DMS53 (cell line): ENCODE data around the gene KATNAL1.

Experiments
- DNase-seq: peaks from one replicate; lab custom pipeline; 2025; lab: John Stamatoyannopoulos, UW

Gene KATNAL1

DNA sequence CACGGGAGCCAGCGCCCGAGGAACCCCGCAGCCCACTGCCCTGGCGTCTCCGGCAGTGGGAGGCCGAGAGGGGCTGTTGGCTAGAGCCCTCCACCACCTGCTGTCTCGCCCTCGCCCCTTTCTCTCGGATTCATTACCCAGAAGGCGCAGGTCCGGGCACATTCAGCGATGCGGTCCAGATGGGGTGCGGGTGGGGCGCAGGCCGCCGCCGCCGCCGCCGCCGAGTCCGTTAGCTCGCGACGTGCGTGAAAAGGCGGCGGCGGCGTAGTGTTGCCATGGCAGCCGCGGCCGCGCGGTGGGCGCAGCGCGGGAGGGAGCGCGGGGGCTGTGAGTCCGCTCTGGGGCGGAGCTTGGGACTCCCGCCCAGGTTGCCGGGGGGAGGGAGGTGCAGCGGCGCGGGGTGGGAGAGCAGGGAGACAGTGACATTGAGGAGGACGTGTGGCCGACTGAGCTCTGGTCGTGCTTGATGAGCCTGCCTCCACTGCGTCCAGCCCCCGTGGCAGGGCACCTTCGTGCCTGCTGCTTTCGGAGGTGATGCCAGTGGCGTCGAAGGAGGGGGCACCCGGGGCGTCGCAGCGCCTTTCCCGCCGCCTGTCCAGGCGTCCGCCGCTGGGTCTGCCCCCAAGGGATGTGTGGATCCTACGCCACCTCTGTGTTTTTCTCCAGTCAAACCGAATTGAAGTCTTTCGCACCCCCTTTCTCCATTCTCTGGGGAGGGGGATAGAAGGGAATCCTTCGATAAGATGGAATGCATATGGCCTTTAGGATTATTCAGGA, at the start of gene KATNAL1:
Gene KATNAL1 (minus strand): TSS at position 358 of the 777 bp plus-strand sequence. CDS start 23,774 bp downstream, outside the sequence.
- DNase-seq: peak; percentile 83

DNA sequence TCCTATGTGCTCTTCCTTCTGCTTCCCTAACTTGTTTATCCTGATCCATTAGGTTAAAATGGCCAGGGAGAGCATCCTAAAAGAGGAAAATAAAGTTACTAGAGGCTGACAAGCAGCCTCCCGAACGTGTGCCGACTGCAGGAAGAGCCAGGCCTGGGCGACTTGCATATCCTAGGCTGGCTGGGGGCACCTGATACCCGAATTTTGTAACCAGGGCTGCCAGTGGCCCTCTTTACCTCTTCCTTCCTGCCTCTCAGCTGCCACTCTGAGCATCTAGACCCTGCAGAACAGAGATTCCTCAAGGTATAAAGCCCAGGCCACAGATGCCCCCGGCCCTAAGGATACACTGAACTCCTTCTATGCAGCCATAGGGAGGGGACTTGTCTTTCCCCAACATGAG, 48.5 kb upstream of the KATNAL1 start:
- DNase-seq: no peak

GRCh38 chr13:30355384-30355699, 48.0 kb upstream of the KATNAL1 start:
- DNase-seq: no peak

- DNase-seq: no peak
These were observed 47.4 kb upstream of the KATNAL1 start for GRCh38 chr13:30354493-30355383.

GRCh38 chr13:30353471-30354215, 46.3 kb upstream of the KATNAL1 start:
- DNase-seq: peak; percentile 21

- DNase-seq: no peak
These were observed 45.7 kb upstream of the KATNAL1 start for GRCh38 chr13:30353060-30353459.

GRCh38 chr13:30352121-30352520, 44.8 kb upstream of the KATNAL1 start:
- no peak for DNase-seq

DNA sequence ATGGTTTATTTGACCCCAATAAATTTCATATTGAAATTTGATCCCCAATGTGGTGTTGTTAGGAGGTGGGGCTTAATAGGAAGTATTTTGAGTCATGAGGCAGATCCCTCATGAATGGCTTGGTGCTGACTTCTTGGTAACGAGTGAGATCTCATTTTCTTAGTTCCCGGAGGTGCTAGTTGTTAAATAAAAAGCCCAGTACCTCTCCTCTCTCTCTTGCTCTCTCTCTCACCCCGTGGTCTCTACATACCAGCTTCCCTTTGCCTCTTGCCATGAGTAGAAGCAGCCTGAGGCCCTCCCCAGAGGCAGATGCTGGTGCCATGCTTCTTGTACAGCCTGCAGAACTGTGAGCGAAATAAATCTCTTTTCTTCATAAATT, 39.4 kb upstream of the KATNAL1 start:
- DNase-seq: no peak

DNA sequence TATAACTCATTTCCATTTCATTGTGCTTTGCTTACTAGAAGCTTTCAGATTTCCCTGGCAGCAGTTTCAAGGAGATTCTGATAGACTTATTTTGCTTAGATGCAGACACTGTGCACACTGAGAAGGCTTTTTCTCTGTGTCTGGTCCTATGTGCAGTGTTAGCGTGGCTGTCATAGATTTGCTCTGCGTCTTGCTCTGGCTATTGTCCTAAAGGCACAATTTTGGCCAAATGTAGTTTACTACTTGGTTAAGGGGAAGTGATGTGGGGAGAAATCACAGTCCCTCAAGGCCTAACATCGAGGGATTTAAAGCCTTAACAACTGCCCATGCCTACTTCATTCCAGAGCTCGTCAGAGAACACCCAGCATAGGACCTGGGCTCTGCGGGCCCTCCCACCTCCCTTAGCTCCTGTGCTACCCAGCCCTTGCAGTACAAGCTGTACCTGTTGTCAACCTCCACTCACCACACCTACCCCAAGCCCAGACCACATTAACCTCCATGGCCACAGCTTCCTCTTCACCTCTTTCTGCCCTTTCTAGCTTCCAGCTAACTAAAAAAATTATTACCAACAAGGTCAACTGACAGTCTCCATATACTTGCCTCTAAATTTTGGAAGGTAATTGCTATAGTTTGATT, 38.9 kb upstream of the KATNAL1 start:
- no peak for DNase-seq

GRCh38 chr13:30345426-30346100, 38.2 kb upstream of the KATNAL1 start:
- DNase-seq: no peak

DNA sequence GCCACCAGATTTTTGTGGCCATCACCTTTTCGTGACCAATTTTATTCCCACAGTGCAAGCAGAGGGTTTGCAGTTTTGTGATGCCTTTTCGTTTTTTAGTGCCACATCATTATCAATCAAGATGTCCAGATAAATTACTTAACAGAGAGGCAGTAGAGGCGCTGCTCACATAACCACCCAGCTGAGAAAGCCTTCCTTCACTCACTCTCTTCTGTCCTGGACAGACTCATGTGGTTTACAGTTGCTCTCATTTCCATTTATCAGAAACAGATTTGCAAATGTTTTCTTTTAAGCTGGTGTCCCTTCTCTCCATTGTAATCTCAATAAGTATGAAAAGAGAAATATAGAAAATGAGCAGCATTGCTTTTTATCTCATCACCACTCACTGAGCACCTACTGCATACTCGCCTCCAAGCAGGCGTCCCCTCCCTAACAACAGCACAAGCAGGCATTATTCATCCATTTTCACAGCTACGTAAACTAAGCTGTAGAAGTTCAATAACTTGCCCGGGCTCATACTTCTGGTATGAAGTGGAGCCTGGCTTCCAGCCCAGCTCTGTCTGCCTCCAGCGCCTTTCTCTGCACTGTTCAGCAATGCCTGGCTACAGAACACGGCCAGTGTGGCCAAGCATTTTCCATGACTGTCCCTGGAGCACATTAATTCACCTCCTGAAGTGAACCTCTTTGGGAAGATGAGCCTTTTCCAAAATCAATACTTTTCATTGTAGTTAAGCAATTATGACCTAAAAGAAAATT, 34.6 kb upstream of the KATNAL1 start:
- DNase-seq: no peak

GRCh38 chr13:30340331-30341250, 33.2 kb upstream of the KATNAL1 start:
- DNase-seq: no peak

GRCh38 chr13:30339738-30340330, 32.5 kb upstream of the KATNAL1 start:
- no peak for DNase-seq

DNA sequence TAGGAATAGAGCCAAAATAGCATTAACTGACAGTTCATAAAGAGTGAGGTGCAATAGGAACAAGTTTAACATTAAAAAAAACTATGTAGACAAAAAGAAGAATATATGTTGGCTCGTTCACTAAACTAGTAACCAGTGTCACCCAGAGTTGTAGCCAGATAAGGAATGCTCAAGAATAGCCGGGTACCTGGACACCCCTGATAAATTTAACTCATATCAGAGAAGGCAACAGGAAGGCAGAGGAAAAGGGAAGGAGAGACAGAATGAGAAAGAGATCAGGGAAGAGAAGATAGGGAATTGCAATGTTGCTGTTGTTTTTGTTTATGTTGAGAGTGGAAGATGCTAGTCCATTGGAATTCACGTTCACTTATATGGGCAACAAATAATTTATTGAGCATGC, 31.6 kb upstream of the KATNAL1 start:
- DNase-seq: no peak

DNA sequence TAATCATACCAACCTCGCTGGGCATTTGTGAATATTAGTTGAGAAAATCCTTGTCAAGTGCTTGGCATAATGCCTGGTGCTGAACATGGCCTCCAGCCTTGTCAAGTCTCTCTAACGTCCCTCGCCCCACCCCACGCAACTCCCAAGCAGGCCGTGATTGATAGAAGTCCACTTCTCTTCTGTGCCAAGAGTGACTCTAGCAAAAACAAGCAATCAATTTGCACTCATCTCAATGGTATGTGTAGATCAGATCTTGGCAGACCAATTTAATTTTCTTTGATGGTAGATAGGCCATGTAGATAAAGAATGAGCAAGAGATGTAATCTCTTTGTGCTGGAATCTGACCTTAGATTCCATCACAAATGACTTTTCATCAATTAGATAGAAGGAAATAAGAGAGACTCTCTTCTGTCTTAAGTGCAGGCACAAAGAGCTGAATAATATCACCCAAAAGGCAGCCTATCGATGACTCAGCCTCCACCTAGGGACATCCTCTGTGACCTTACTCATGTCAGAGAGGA, 31.0 kb upstream of the KATNAL1 start:
- DNase-seq: no peak

DNA sequence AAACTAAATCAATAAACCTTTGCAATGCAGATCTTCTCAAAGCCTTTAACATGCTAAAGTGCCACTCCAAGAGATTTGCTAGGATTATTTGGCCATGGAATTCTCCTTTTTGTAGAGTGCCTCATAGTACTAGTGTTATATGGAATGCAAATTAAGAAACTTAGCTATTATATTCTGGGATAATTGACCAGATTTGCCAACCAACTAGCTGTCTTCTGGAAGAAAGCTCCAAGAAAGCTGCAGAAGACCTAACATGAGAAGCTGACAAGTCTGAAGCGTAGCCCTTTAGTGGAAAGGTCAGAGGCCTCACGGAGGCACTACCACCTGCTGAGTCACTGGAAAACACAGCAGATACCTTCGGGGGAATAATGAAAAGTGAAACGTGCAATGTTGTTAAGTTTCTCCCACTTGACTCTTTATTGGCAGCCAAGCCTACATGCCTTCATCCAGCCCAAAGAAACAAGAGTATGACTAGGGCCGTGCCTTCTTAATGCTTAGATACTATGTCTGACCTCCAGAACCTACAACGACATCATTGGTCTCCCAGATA, 29.8 kb upstream of the KATNAL1 start:
- no peak for DNase-seq

GRCh38 chr13:30334663-30335386, 27.5 kb upstream of the KATNAL1 start:
- DNase-seq: peak; percentile 80

DNA sequence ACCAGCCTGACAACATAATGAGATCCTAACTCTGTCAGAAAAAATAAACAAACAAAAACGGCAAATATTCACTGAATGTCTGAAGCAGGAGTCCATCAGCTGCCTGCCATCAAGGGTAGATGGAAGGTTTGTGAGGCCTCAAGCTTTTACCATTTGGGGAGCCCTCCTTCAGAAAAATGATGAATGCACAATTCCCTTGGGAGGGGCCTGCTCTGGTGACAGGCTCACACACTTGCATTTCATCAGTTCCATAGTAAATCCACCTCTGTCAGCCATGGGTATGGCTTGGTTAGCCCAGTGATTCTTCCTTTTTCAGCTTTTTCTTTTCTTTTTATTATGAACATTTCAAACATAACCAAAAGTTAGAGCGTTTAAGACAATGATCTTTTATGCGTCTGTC, 26.3 kb upstream of the KATNAL1 start:
- DNase-seq: no peak
